GM10248 (cell line): ENCODE results near the gene VSTM1.

Source experiments
- CTCF ChIA-PET: fragments of 300-600 bp; sonication (Branson Sonifier 250); formaldehyde crosslinking; extraction: SDS; loops from one replicate; lab custom pipeline; 2021; ENCODE audit warnings: antibody characterized with exemption; lab: Yijun Ruan, JAX
- POLR2A ChIA-PET: fragments of 350-650 bp; sonication (Branson Sonifier 250); formaldehyde crosslinking; extraction: SDS; loops from one replicate; lab custom pipeline; 2020; ENCODE audit warnings: antibody characterized with exemption; lab: Yijun Ruan, JAX
- DNase-seq: peaks from one replicate; pipeline ENCODE4 v3.0.0; 2012; ENCODE audit errors: extremely low spot score
- CTCF ChIP-seq: IDR thresholded peaks from 2 replicates; pipeline ENCODE4 v1.5.1; 2012; ENCODE audit warnings: mild to moderate bottlenecking, low read depth; ENCODE audit errors: extremely low read depth, missing control alignments, control extremely low read depth

VSTM1 gene

GRCh38 chr19:53992815-53993214, 70.9 kb downstream of the VSTM1 start:
- DNase-seq, result no peak
- CTCF ChIA-PET, result no interaction called here
- POLR2A ChIA-PET, result no interaction called here
- TF ChIP-seq CTCF, result no peak

GRCh38 chr19:53992211-53992610, 71.5 kb downstream of the VSTM1 start:
- ChIA-PET CTCF (no interaction called here), POLR2A (no interaction called here)
- TF ChIP-seq CTCF, result no peak
- DNase-seq, result no peak

GRCh38 chr19:53991224-53992113, 72.2 kb downstream of the VSTM1 start, which contains the start of gene CACNG6:
Gene CACNG6, plus strand, starts transcription at chr19:53991637. Its CDS starts 1,241 bp downstream, at chr19:53992878.
- DNase-seq, result no peak
- TF ChIP-seq CTCF, result no peak
- ChIA-PET CTCF (no interaction called here), POLR2A (no interaction called here)
